Measurements from ENCODE around the gene FBXO10. TPM values are rescaled to one million over a fixed set of nuclear protein-coding genes. Genes with fewer than 3 reads are reported as not detected.

FBXO10 gene
- total RNA-seq, 1 experiment from 2014 or later, result 14.0 TPM

GRCh38 chr9:37521111-37521510 lies 55.1 kb downstream of the FBXO10 start (continued):
- no peak for TF ChIP-seq ZMAT4 (CRISPR knock-in tag; IDR thresholded peaks at IDR 0.05)
- TF ChIP-seq GABPB1 (CRISPR knock-in tag; IDR thresholded peaks at IDR 0.05), result no peak
- TF ChIP-seq EMX1 (CRISPR knock-in tag; IDR thresholded peaks at IDR 0.05), result no peak
- no peak for TF ChIP-seq FOXP4 (CRISPR knock-in tag; IDR thresholded peaks at IDR 0.05)
- TF ChIP-seq E2F4 (CRISPR knock-in tag; IDR thresholded peaks at IDR 0.05; ENCODE audit: borderline replicate concordance, low read depth), result no peak
- TF ChIP-seq E2F1 (CRISPR knock-in tag; IDR thresholded peaks at IDR 0.05), result no peak
- no peak for TF ChIP-seq MYBL2 (CRISPR knock-in tag; IDR thresholded peaks at IDR 0.05)
- TF ChIP-seq TEAD1 (CRISPR knock-in tag; IDR thresholded peaks at IDR 0.05), result no peak
- no peak for TF ChIP-seq TEAD4 (CRISPR knock-in tag; IDR thresholded peaks at IDR 0.05)

GRCh38 chr9:37520641-37521040 lies 55.5 kb downstream of the FBXO10 start:
- Mint-ChIP-seq H3K36me3 (peaks cover 35% of the 10 kb centered on the region), H3K27me3 (ENCODE audit: low read depth) (no peaks in the 10 kb centered on the region; the same call in 1 of the 2 replicates), H3K9me3 (no peaks in the 10 kb centered on the region), H3K4me3 (no peak overlapping the region), H3K27ac (peak overlapping the region; percentile 1; the same call in 1 of the 2 replicates), H3K4me1 (peaks cover 6% of the 10 kb centered on the region; the same call in 1 of the 2 replicates)
- ATAC-seq (0 out of 2 replicates have a peak, but pooled peaks have one; percentile 34), DNase-seq (ENCODE audit: low spot score) (no peak)
- ChIA-PET CTCF (interaction anchor here (0.5 kb wide), 1 partner anchor 39 kb away, joined by 3 read pairs; no protein-coding TSS in a partner anchor), POLR2A (no interaction called here)
- TF ChIP-seq SOX15 (CRISPR knock-in tag; IDR thresholded peaks at IDR 0.05) (no peak), STAT6 (CRISPR knock-in tag; conservative IDR thresholded peaks at IDR 0.05; ENCODE audit: low read depth) (no peak), KAT7 (CRISPR knock-in tag; IDR thresholded peaks at IDR 0.05; ENCODE audit: borderline replicate concordance) (no peak), ZNF263 (CRISPR knock-in tag; IDR thresholded peaks at IDR 0.05; ENCODE audit: low read depth) (no peak), MYBL2 (CRISPR knock-in tag; IDR thresholded peaks at IDR 0.05) (no peak), ZNF232 (CRISPR knock-in tag; IDR thresholded peaks at IDR 0.05) (no peak), ZNF219 (CRISPR knock-in tag; IDR thresholded peaks at IDR 0.05; ENCODE audit: borderline replicate concordance) (no peak), CREB1 (CRISPR knock-in tag; IDR thresholded peaks at IDR 0.05) (no peak), RORB (CRISPR knock-in tag; IDR thresholded peaks at IDR 0.05) (no peak), PREB (CRISPR knock-in tag; IDR thresholded peaks at IDR 0.05; ENCODE audit: borderline replicate concordance) (no peak), ETV6 (CRISPR knock-in tag; IDR thresholded peaks at IDR 0.05) (no peak), ZMAT4 (CRISPR knock-in tag; IDR thresholded peaks at IDR 0.05) (no peak), HMGXB4 (CRISPR knock-in tag; IDR thresholded peaks at IDR 0.05) (no peak), OVOL2 (CRISPR knock-in tag; IDR thresholded peaks at IDR 0.05; ENCODE audit: borderline replicate concordance) (no peak), CBFB (CRISPR knock-in tag; IDR thresholded peaks at IDR 0.05; ENCODE audit: low read depth) (no peak), IRF1 (CRISPR knock-in tag; IDR thresholded peaks at IDR 0.05) (no peak)

Data from WTC11 (cell line).